Right lung (tissue), 10 donors: ENCODE results near the gene CNTF. TPM values are rescaled to one million over a fixed set of nuclear protein-coding genes. Genes with fewer than 3 reads are reported as not detected.
"Not testable (repeated sequence)": the region's sequence is repeated elsewhere in the genome, so short reads cannot be mapped to it uniquely, and the experiment has no call there.

Experiments
- DNase-seq, 2 donors: peaks; one replicate each; pipeline ENCODE4 v3.0.0-alpha.2; 2013
- long read RNA-seq, 8 donors: transcript quantifications; one replicate each; lab custom pipeline, GENCODE V29; 2026
- polyA plus RNA-seq, 5 donors: library from polyadenylated mRNA; unstranded; fragments of 120-200 nt; gene quantifications; one replicate each; pipeline versions ENCODE4 v1.2.1 to v1.2.3, GENCODE V29; 2013; ENCODE audit warnings: inconsistent platforms in 1 of 5, low replicate concordance in 1 of 5; ENCODE audit not compliant: insufficient read length in 5 of 5, insufficient read depth in 1 of 5

The CNTF gene
- polyA plus RNA-seq, result 1 to 10 TPM in 4 of 5 donors, under 1 TPM in 1; 0.61 to 1.2 (median 1.0) TPM
- long read RNA-seq, donor 1, result 0 reads
- long read RNA-seq, donor 2, result 0 reads
- long read RNA-seq, donor 3, result 0 reads
- long read RNA-seq, donor 4, result 0 reads
- long read RNA-seq, donor 5, result 0 reads
- long read RNA-seq, donor 6, result 0 reads
- long read RNA-seq, donor 7, result 0 reads
- long read RNA-seq, donor 8, result 0 reads

- no peak for DNase-seq
Observed at GRCh38 chr11:58622344-58622743, at the start of gene CNTF. TSS of gene CNTF (plus strand) at chr11:58622665. CDS start at chr11:58622753, 88 bp downstream.

- DNase-seq, result not testable (repeated sequence)
Observed at GRCh38 chr11:58572906-58573305, 49.6 kb upstream of the CNTF start.

GRCh38 chr11:58573451-58574104, 48.9 kb upstream of the CNTF start:
- no peak for DNase-seq

- no peak for DNase-seq
Observed at GRCh38 chr11:58574881-58575280, 47.6 kb upstream of the CNTF start.

GRCh38 chr11:58575377-58576020, 47.0 kb upstream of the CNTF start, which contains the start of gene LPXN:
TSS of gene LPXN (minus strand) at chr11:58575856. CDS start at chr11:58575772, 84 bp downstream.
- DNase-seq, result no peak

GRCh38 chr11:58576887-58577471, 45.5 kb upstream of the CNTF start:
- DNase-seq, result peak; percentile 13 to 36

- no peak for DNase-seq
Observed at GRCh38 chr11:58577555-58578135, 44.8 kb upstream of the CNTF start.

GRCh38 chr11:58578136-58578634, 44.3 kb upstream of the CNTF start:
- DNase-seq, result peak; percentile 96 to 97

- DNase-seq, result peak; percentile 98 to 99
Observed at GRCh38 chr11:58578635-58579191, 43.8 kb upstream of the CNTF start, which contains the start of gene ZFP91. TSS of gene ZFP91 (plus strand) at chr11:58579063. CDS start at chr11:58579282, 219 bp downstream.

- DNase-seq, result peak; percentile 92 to 94
Observed at GRCh38 chr11:58579192-58580129, 43.0 kb upstream of the CNTF start.

- no peak for DNase-seq
Observed at GRCh38 chr11:58580311-58580710, 42.2 kb upstream of the CNTF start.

GRCh38 chr11:58582437-58582836, 40.0 kb upstream of the CNTF start:
- no peak for DNase-seq

GRCh38 chr11:58586998-58587397, 35.5 kb upstream of the CNTF start:
- DNase-seq, result no peak

- DNase-seq, result no peak
Observed at GRCh38 chr11:58591659-58592058, 30.8 kb upstream of the CNTF start.

GRCh38 chr11:58592760-58593472, 29.5 kb upstream of the CNTF start:
- no peak for DNase-seq

GRCh38 chr11:58594826-58595225, 27.6 kb upstream of the CNTF start:
- no peak for DNase-seq

- no peak for DNase-seq
Observed at GRCh38 chr11:58596621-58597020, 25.8 kb upstream of the CNTF start.

GRCh38 chr11:58597486-58598144, 24.9 kb upstream of the CNTF start:
- no peak for DNase-seq

- DNase-seq, result no peak
Observed at GRCh38 chr11:58600510-58600909, 22.0 kb upstream of the CNTF start.
